HEK293 (cell line): Measurements from ENCODE around the gene COX7A1.

Experiments used
- HOXA7 ChIP-seq: sonication (generic); formaldehyde crosslinking; IDR thresholded peaks from 2 replicates; pipeline ENCODE4 v1.8.1; 2022; ENCODE audit warnings: missing genetic modification reagents, borderline replicate concordance
- TCF7L2 ChIP-seq: IDR thresholded peaks from 2 replicates; pipeline ENCODE4 v1.6.1; 2011; ENCODE audit warnings: low read depth, mild to moderate bottlenecking, inconsistent platforms, low read length, moderate library complexity, borderline replicate concordance
- TRIM28 ChIP-seq: IDR thresholded peaks from 2 replicates; pipeline ENCODE4 v1.6.1; 2011; ENCODE audit warnings: low read length, control low read depth, borderline replicate concordance
- ZFHX2 ChIP-seq: fragments of 450-650 bp; formaldehyde crosslinking; conservative IDR thresholded peaks from 2 replicates; pipeline ENCODE4 v1.5.1; 2016; ENCODE audit warnings: missing biosample characterization, missing genetic modification characterization
- ZIC2 ChIP-seq: fragments of 450-650 bp; formaldehyde crosslinking; IDR thresholded peaks from 2 replicates; pipeline ENCODE4 v1.5.1; 2016; ENCODE audit warnings: missing biosample characterization, missing genetic modification characterization
- ZNF10 ChIP-seq: fragments of 450-650 bp; formaldehyde crosslinking; IDR thresholded peaks from 2 replicates; pipeline ENCODE4 v1.5.1; 2017; ENCODE audit warnings: missing biosample characterization, missing genetic modification characterization
- ZNF175 ChIP-seq: fragments of 450-650 bp; formaldehyde crosslinking; IDR thresholded peaks from 2 replicates; pipeline ENCODE4 v1.5.1; 2016; ENCODE audit warnings: missing biosample characterization, missing genetic modification characterization
- ZNF202 ChIP-seq: fragments of 450-650 bp; formaldehyde crosslinking; IDR thresholded peaks from 2 replicates; pipeline ENCODE4 v1.5.1; 2016; ENCODE audit warnings: missing biosample characterization, missing genetic modification characterization, borderline replicate concordance
- ZNF302 ChIP-seq: fragments of 450-650 bp; formaldehyde crosslinking; IDR thresholded peaks from 2 replicates; pipeline ENCODE4 v1.5.1; 2016; ENCODE audit warnings: missing biosample characterization, missing genetic modification characterization, low read depth
- ZNF366 ChIP-seq: fragments of 450-650 bp; formaldehyde crosslinking; conservative IDR thresholded peaks from 2 replicates; pipeline ENCODE4 v1.5.1; 2016; ENCODE audit warnings: missing biosample characterization, missing genetic modification characterization
- ZNF394 ChIP-seq: fragments of 450-650 bp; formaldehyde crosslinking; IDR thresholded peaks from 2 replicates; pipeline ENCODE4 v1.5.1; 2016; ENCODE audit warnings: missing biosample characterization, missing genetic modification characterization, mild to moderate bottlenecking, moderate library complexity, borderline replicate concordance
- ZNF473 ChIP-seq: fragments of 450-650 bp; formaldehyde crosslinking; IDR thresholded peaks from 2 replicates; pipeline ENCODE4 v1.5.1; 2017; ENCODE audit warnings: missing biosample characterization, missing genetic modification characterization
- ZNF544 ChIP-seq: fragments of 450-650 bp; formaldehyde crosslinking; IDR thresholded peaks from 2 replicates; pipeline ENCODE4 v1.5.0; 2017; ENCODE audit warnings: missing biosample characterization, missing genetic modification characterization
- ZNF549 ChIP-seq: fragments of 450-650 bp; IDR thresholded peaks from 2 replicates; pipeline ENCODE4 v1.5.1; 2018; ENCODE audit warnings: missing biosample characterization, missing genetic modification characterization, mild to moderate bottlenecking, inconsistent platforms, moderate library complexity
- ZNF596 ChIP-seq: fragments of 450-650 bp; IDR thresholded peaks from 2 replicates; pipeline ENCODE4 v1.5.0; 2018; ENCODE audit warnings: missing biosample characterization, mild to moderate bottlenecking, missing genetic modification characterization, moderate library complexity
- ZNF664 ChIP-seq: fragments of 450-650 bp; formaldehyde crosslinking; IDR thresholded peaks from 2 replicates; pipeline ENCODE4 v1.5.1; 2016; ENCODE audit warnings: missing biosample characterization, missing genetic modification characterization
- ZNF670 ChIP-seq: fragments of 450-650 bp; formaldehyde crosslinking; IDR thresholded peaks from 2 replicates; pipeline ENCODE4 v1.5.1; 2016; ENCODE audit warnings: missing biosample characterization, missing genetic modification characterization, low read depth
- ZNF791 ChIP-seq: fragments of 450-650 bp; formaldehyde crosslinking; IDR thresholded peaks from 2 replicates; pipeline ENCODE4 v1.5.1; 2016; ENCODE audit warnings: missing biosample characterization, missing genetic modification characterization
- TF ChIP-seq, protein P1 (sequence below): fragments of 450-650 bp; formaldehyde crosslinking; IDR thresholded peaks from 2 replicates; pipeline ENCODE4 v1.5.1; 2017; ENCODE audit warnings: missing biosample characterization, missing genetic modification characterization
- TF ChIP-seq, protein P2 (sequence below): fragments of 450-650 bp; formaldehyde crosslinking; IDR thresholded peaks from 2 replicates; pipeline ENCODE4 v1.5.1; 2016; ENCODE audit warnings: missing biosample characterization, missing genetic modification characterization
- TF ChIP-seq, protein P3 (sequence below): IDR thresholded peaks from 2 replicates; pipeline ENCODE4 v1.6.1; 2011; ENCODE audit warnings: mild to moderate bottlenecking, low read depth, low read length, borderline replicate concordance
- TF ChIP-seq, protein P4 (sequence below): fragments of 450-650 bp; formaldehyde crosslinking; optimal IDR thresholded peaks from 2 replicates; pipeline ENCODE3; 2016; ENCODE audit warnings: missing biosample characterization, mild to moderate bottlenecking, missing genetic modification characterization
- TF ChIP-seq, protein P5 (sequence below): fragments of 450-650 bp; formaldehyde crosslinking; conservative IDR thresholded peaks from 2 replicates; pipeline ENCODE4 v1.5.1; 2016; ENCODE audit warnings: low read depth, missing biosample characterization, missing genetic modification characterization
- TF ChIP-seq, protein P6 (sequence below): fragments of 450-650 bp; formaldehyde crosslinking; IDR thresholded peaks from 2 replicates; pipeline ENCODE4 v1.5.1; 2016; ENCODE audit warnings: missing biosample characterization, missing genetic modification characterization

Gene COX7A1

DNA sequence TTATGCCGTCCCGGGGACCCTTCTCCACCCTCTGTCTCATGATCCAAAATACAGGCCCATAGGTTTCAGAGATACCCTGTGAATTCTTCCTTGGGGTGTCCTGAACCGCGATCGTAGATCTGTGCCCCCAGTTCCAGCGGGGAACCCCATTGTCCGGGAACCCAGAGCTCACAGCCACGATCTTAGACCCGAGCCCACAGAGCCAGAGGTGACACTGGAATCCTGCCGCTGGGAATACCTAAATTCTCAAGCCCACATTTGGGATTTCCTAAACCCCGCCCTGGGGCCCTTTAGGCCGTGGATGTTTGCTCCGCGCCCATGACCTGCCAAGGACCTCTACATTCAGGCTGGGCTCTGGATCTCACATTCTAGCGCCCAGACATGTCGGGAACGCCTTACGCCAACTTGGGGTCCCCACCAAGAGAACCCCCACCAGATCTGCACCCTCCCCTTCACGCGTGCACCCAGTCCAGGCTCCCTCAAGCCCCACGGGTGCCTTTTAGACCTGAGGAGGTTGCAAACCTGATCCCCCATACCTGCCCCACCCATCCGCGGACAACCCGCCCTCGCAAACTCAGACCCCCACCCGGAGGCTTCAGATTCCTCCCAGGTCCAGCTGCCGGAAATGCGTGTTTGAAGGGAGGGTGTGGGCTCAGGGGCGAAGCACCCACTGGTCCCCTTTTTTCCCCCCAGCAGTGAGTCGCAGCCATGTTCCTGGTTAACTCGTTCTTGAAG, 11.8 kb downstream of the COX7A1 start (continued):
- TF ChIP-seq, protein P1, sequence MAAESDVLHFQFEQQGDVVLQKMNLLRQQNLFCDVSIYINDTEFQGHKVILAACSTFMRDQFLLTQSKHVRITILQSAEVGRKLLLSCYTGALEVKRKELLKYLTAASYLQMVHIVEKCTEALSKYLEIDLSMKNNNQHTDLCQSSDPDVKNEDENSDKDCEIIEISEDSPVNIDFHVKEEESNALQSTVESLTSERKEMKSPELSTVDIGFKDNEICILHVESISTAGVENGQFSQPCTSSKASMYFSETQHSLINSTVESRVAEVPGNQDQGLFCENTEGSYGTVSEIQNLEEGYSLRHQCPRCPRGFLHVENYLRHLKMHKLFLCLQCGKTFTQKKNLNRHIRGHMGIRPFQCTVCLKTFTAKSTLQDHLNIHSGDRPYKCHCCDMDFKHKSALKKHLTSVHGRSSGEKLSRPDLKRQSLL (tag by site-specific recombination), result no peak
- TF ChIP-seq, protein P2, sequence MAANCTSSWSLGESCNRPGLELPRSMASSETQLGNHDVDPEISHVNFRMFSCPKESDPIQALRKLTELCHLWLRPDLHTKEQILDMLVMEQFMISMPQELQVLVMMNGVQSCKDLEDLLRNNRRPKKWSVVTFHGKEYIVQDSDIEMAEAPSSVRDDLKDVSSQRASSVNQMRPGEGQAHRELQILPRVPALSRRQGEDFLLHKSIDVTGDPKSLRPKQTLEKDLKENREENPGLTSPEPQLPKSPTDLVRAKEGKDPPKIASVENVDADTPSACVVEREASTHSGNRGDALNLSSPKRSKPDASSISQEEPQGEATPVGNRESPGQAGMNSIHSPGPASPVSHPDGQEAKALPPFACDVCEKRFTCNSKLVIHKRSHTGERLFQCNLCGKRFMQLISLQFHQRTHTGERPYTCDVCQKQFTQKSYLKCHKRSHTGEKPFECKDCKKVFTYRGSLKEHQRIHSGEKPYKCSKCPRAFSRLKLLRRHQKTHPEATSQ (tag by site-specific recombination), result no peak
- no peak for TF ChIP-seq ZNF202 (tag by site-specific recombination)
- peak; percentile 68 for TF ChIP-seq ZFHX2
- TF ChIP-seq ZNF791, result no peak
- no peak for TF ChIP-seq HOXA7
- no peak for TF ChIP-seq ZNF596 (tag by site-specific recombination)
- no peak for TF ChIP-seq ZNF544 (tag by site-specific recombination)
- TF ChIP-seq ZNF394 (tag by site-specific recombination), result no peak
- TF ChIP-seq, protein P3, sequence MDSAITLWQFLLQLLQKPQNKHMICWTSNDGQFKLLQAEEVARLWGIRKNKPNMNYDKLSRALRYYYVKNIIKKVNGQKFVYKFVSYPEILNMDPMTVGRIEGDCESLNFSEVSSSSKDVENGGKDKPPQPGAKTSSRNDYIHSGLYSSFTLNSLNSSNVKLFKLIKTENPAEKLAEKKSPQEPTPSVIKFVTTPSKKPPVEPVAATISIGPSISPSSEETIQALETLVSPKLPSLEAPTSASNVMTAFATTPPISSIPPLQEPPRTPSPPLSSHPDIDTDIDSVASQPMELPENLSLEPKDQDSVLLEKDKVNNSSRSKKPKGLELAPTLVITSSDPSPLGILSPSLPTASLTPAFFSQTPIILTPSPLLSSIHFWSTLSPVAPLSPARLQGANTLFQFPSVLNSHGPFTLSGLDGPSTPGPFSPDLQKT, result no peak
- TF ChIP-seq TRIM28, result no peak
- TF ChIP-seq ZIC2, result no peak
- no peak for TF ChIP-seq ZNF549 (tag by site-specific recombination)
- no peak for TF ChIP-seq TCF7L2
- no peak for TF ChIP-seq ZNF664 (tag by site-specific recombination)
- TF ChIP-seq ZNF175 (tag by site-specific recombination), result no peak
- TF ChIP-seq ZNF366, result no peak
- TF ChIP-seq, protein P4, sequence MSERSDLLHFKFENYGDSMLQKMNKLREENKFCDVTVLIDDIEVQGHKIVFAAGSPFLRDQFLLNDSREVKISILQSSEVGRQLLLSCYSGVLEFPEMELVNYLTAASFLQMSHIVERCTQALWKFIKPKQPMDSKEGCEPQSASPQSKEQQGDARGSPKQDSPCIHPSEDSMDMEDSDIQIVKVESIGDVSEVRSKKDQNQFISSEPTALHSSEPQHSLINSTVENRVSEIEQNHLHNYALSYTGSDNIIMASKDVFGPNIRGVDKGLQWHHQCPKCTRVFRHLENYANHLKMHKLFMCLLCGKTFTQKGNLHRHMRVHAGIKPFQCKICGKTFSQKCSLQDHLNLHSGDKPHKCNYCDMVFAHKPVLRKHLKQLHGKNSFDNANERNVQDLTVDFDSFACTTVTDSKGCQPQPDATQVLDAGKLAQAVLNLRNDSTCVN, result no peak
- TF ChIP-seq, protein P5, sequence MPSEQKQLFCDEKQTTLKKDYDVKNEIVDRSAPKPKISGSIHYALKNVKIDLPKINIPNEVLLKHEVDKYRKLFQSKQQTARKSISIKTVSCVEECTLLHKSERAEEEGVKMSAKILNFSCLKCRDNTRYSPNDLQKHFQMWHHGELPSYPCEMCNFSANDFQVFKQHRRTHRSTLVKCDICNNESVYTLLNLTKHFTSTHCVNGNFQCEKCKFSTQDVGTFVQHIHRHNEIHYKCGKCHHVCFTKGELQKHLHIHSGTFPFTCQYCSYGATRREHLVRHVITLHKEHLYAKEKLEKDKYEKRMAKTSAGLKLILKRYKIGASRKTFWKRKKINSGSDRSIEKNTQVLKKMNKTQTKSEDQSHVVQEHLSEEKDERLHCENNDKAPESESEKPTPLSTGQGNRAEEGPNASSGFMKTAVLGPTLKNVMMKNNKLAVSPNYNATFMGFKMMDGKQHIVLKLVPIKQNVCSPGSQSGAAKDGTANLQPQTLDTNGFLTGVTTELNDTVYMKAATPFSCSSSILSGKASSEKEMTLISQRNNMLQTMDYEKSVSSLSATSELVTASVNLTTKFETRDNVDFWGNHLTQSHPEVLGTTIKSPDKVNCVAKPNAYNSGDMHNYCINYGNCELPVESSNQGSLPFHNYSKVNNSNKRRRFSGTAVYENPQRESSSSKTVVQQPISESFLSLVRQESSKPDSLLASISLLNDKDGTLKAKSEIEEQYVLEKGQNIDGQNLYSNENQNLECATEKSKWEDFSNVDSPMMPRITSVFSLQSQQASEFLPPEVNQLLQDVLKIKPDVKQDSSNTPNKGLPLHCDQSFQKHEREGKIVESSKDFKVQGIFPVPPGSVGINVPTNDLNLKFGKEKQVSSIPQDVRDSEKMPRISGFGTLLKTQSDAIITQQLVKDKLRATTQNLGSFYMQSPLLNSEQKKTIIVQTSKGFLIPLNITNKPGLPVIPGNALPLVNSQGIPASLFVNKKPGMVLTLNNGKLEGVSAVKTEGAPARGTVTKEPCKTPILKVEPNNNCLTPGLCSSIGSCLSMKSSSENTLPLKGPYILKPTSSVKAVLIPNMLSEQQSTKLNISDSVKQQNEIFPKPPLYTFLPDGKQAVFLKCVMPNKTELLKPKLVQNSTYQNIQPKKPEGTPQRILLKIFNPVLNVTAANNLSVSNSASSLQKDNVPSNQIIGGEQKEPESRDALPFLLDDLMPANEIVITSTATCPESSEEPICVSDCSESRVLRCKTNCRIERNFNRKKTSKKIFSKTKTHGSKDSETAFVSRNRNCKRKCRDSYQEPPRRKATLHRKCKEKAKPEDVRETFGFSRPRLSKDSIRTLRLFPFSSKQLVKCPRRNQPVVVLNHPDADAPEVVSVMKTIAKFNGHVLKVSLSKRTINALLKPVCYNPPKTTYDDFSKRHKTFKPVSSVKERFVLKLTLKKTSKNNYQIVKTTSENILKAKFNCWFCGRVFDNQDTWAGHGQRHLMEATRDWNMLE (tag by site-specific recombination), result no peak
- TF ChIP-seq ZNF473, result no peak
- TF ChIP-seq ZNF670 (tag by site-specific recombination), result no peak
- no peak for TF ChIP-seq ZNF302
- TF ChIP-seq ZNF10 (tag by site-specific recombination), result no peak
- TF ChIP-seq, protein P6, sequence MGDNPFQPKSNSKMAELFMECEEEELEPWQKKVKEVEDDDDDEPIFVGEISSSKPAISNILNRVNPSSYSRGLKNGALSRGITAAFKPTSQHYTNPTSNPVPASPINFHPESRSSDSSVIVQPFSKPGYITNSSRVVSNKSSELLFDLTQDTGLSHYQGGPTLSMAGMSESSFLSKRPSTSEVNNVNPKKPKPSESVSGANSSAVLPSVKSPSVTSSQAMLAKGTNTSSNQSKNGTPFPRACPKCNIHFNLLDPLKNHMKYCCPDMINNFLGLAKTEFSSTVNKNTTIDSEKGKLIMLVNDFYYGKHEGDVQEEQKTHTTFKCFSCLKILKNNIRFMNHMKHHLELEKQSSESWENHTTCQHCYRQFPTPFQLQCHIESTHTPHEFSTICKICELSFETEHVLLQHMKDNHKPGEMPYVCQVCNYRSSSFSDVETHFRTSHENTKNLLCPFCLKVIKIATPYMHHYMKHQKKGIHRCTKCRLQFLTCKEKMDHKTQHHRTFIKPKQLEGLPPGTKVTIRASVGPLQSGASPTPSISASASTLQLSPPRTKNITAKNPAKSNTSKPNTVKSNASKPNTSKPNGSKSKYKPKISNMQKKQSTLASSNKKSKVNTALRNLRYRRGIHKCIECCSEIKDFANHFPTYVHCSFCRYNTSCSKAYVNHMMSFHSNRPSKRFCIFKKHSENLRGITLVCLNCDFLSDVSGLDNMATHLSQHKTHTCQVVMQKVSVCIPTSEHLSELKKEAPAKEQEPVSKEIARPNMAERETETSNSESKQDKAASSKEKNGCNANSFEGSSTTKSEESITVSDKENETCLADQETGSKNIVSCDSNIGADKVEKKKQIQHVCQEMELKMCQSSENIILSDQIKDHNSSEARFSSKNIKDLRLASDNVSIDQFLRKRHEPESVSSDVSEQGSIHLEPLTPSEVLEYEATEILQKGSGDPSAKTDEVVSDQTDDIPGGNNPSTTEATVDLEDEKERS, result no peak
